ENCODE data around the gene FLT4. TPM values are rescaled to one million over a fixed set of nuclear protein-coding genes. Genes with fewer than 3 reads are reported as not detected.

Gene FLT4
- total and polyA plus RNA-seq, 2 donors (not counting 1 experiment from before 2014, with no cell fraction given): 0.01 TPM; not detected in 1

DNA sequence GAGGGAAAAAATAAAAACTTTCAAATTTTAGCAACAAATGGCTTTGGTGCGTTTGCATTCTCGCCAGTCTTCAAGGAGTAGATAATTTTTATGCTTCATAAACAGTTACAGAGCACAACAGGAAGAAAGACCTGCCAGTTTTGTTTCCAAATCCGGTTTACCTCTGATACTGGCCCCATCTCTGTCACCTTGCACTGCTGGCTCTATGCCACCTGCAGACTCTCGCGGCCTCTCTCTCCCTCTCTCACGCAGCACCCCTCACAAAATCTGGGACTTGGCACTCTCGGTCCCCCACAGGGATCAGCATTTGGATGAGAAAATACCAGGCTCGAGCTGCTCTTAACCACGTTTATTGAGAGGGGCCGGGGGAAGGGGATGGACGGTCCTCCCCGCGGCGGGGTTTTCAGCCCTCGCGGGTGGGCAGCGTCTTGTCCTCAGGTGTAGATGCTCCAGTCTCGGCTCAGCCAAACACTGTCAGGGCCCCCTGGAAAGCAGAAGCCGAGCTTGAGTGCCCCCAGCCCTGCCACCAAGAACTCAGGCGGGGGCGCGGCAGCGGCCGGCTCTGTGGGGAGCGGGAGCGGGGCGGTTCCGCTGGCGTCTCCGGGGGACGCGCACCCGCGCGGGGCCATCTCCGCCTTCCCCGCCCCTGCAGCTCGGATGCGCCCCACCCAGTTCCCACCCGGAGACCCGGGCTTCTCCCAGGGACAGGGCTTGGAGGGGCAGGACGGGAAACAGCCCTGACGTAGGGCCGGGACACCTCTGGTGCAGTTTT, 59.4 kb downstream of the FLT4 start:
- no peak overlapping the region for H3K27ac Mint-ChIP-seq
- Histone ChIP-seq H3K27ac (ENCODE audit: low read length in 2 of 2) (no peak overlapping the region), H3K36me3 (replicated peaks in 1 of 2; ENCODE audit: control extremely low read depth in 1 of 2, control insufficient read depth in 1 of 2, extremely low read depth in 1 of 2, insufficient read depth in 2 of 2, low read length in 1 of 2) (no peaks in the 10 kb centered on the region), H3K9ac (ENCODE audit: low read length) (no peak overlapping the region), H3K4me1 (ENCODE audit: control insufficient read depth in 2 of 2, insufficient read depth in 2 of 2, low read length in 2 of 2) (no peaks in the 10 kb centered on the region), H3K4me2 (replicated peaks; ENCODE audit: low read depth, low read length, poor library complexity, severe bottlenecking) (no peak overlapping the region), H2AFZ (ENCODE audit: insufficient read depth, low read depth, low read length, poor library complexity, severe bottlenecking) (no peak overlapping the region), H3K79me2 (ENCODE audit: control insufficient read depth, insufficient read depth, low read length) (no peaks in the 10 kb centered on the region), H3K9me3 (ENCODE audit: control extremely low read depth in 1 of 3, control insufficient read depth in 2 of 3, insufficient read depth in 1 of 3, low read length in 2 of 3) (peaks cover 0 to 5% (median 0%) of the 10 kb centered on the region in 3 donors), H3K27me3 (replicated peaks in 1 of 4; ENCODE audit: control extremely low read depth in 1 of 4, control insufficient read depth in 3 of 4, insufficient read depth in 4 of 4, low read length in 3 of 4) (peaks cover 0 to 17% (median 2%) of the 10 kb centered on the region in 4 experiments), H3K4me3 (ENCODE audit: control extremely low read depth in 1 of 5, extremely low read depth in 1 of 5, insufficient read depth in 1 of 5, low read depth in 2 of 5, low read length in 4 of 5) (no peak overlapping the region), H4K20me1 (ENCODE audit: control insufficient read depth, insufficient read depth, low read length, poor library complexity, severe bottlenecking) (no peaks in the 10 kb centered on the region)
- no peak for TF ChIP-seq EZH2 (IDR thresholded peaks at IDR 0.05; ENCODE audit: borderline replicate concordance, insufficient read depth, low read depth, low read length, poor library complexity, severe bottlenecking)
- TF ChIP-seq CTCF (IDR thresholded peaks at IDR 0.05): no peak
- H3K4me1 Mint-ChIP-seq: peaks cover 3% of the 10 kb centered on the region
- no peak for ATAC-seq (ENCODE audit: low read depth)
- no peak overlapping the region for H3K4me3 Mint-ChIP-seq
- WGBS (ENCODE audit: insufficient coverage): 4% methylated on average over 41 of the region's 44 CpGs
- H3K9me3 Mint-ChIP-seq (ENCODE audit: insufficient read depth): no peaks in the 10 kb centered on the region
- DNase-seq: no peak
- intact Hi-C loops (cut with micrococcal nuclease): no loop called here
- CTCF ChIA-PET: no interaction called here
- peaks cover 28% of the 10 kb centered on the region for H3K27me3 Mint-ChIP-seq
- POLR2A ChIA-PET: no interaction called here

DNA sequence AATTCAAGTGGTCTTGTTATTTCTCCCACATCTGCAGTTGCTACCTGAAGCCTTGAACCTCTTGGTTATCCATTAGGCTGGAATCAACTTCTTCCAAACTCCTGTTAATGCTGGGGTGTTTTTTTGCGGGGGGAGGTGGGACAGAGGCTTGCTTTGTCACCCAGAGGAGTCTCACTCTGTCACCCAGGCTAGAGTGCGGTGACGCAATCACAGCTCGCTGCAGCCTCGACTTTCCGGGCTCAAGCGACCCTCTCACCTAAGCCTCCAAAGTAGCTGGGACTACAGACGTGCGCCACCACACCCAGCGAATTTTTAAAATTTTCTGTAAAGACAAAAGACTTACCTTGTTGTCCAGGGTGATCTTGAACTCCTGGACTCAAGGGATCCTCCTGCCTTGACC, 62.5 kb downstream of the FLT4 start:
- DNase-seq (no peak), ATAC-seq (ENCODE audit: low read depth) (no peak)
- peaks cover 0 to 8% (median 0%) of the 10 kb centered on the region in 3 donors for H3K9me3 ChIP-seq (ENCODE audit: control extremely low read depth in 1 of 3, control insufficient read depth in 2 of 3, insufficient read depth in 1 of 3, low read length in 2 of 3)
- no peaks in the 10 kb centered on the region for H3K4me1 ChIP-seq (ENCODE audit: control insufficient read depth in 2 of 2, insufficient read depth in 2 of 2, low read length in 2 of 2)
- no peak for TF ChIP-seq CTCF (IDR thresholded peaks at IDR 0.05)
- TF ChIP-seq EZH2 (IDR thresholded peaks at IDR 0.05; ENCODE audit: borderline replicate concordance, insufficient read depth, low read depth, low read length, poor library complexity, severe bottlenecking): no peak
- no peak overlapping the region for H3K4me3 ChIP-seq (ENCODE audit: control extremely low read depth in 1 of 5, extremely low read depth in 1 of 5, insufficient read depth in 1 of 5, low read depth in 2 of 5, low read length in 4 of 5)
- peaks cover 3% of the 10 kb centered on the region for H3K4me1 Mint-ChIP-seq
- H3K4me2 ChIP-seq (replicated peaks; ENCODE audit: low read depth, low read length, poor library complexity, severe bottlenecking): no peak overlapping the region
- ChIA-PET CTCF (no interaction called here), POLR2A (no interaction called here)
- no peak overlapping the region for H3K4me3 Mint-ChIP-seq
- no peak overlapping the region for H3K27ac Mint-ChIP-seq
- 96% methylated on average over 9 of the region's 10 CpGs for whole genome bisulfite sequencing (ENCODE audit: insufficient coverage)
- no peaks in the 10 kb centered on the region for H4K20me1 ChIP-seq (ENCODE audit: control insufficient read depth, insufficient read depth, low read length, poor library complexity, severe bottlenecking)
- H3K36me3 ChIP-seq (replicated peaks in 1 of 2; ENCODE audit: control extremely low read depth in 1 of 2, control insufficient read depth in 1 of 2, extremely low read depth in 1 of 2, insufficient read depth in 2 of 2, low read length in 1 of 2): no peaks in the 10 kb centered on the region
- H3K9me3 Mint-ChIP-seq (ENCODE audit: insufficient read depth): no peaks in the 10 kb centered on the region
- H3K79me2 ChIP-seq (ENCODE audit: control insufficient read depth, insufficient read depth, low read length): no peaks in the 10 kb centered on the region
- H2AFZ ChIP-seq (ENCODE audit: insufficient read depth, low read depth, low read length, poor library complexity, severe bottlenecking): no peak overlapping the region
- no peak overlapping the region for H3K9ac ChIP-seq (ENCODE audit: low read length)
- peaks cover 12% of the 10 kb centered on the region for H3K27me3 Mint-ChIP-seq
- intact Hi-C loops (cut with micrococcal nuclease): no loop called here
- no peak overlapping the region for H3K27ac ChIP-seq (ENCODE audit: low read length in 2 of 2)
- H3K27me3 ChIP-seq (replicated peaks in 1 of 4; ENCODE audit: control extremely low read depth in 1 of 4, control insufficient read depth in 3 of 4, insufficient read depth in 4 of 4, low read length in 3 of 4): peaks cover 0 to 13% (median 2%) of the 10 kb centered on the region in 4 experiments
